HG02840 (cell line): ENCODE data around the gene TTLL10.

ENCODE experiments used
- ATAC-seq: cut with Tn5 transposase; IDR thresholded peaks from one replicate; pipeline ENCODE4 v1.9.1; 2021; ENCODE audit warnings: mild to moderate bottlenecking, moderate library complexity, moderate number of reproducible peaks; ENCODE audit not compliant: unreplicated experiment, low FRiP score

Gene TTLL10

DNA sequence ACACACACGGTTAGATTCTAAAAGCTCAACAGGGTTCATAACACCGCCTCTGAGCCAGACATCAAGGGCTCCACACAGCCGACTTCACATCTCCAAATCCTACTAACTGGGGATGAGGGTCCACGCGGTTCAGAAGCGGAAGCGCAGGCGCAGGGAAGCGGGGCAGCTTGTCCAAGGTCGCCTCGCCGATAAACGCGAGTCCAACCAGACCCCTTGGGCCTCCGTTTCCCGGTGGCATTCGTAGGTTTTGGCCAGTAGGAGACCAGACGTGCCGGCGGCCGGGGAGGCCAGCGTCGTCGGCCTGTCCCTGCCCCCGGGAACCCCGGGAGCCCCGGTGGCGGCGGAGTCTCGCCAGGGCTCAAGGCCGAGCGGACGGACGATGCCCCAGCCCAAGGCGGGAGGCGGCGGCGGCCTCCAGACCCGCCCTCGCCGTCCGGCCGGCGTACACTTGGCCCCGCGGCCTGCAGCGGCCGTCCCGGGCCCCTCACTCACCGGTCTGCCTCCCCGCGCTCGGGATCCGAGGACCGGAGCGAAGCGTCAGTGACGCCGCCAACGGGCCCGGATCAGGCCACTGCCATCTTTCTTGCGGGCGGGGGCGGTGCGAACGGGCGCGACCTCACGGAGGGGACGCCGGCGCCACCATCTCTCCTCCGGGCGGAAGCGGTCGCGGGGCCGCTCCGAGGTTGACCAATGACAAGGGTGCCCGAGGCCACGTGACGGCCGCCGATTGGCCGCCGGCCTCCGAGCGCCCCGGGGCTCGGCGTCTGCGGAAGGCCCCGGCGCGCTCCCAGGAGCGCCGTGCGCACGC is 57.9 kb downstream of the TTLL10 start, which contains the start of gene SDF4:
SDF4 (minus strand) TSS at position 602 of the 808 bp plus-strand sequence. CDS start 3,229 bp downstream, outside the sequence.
- peak; percentile 91 for ATAC-seq

GRCh38 chr1:1232208-1232795 is 58.6 kb downstream of the TTLL10 start, which contains the start of gene B3GALT6:
Gene B3GALT6 (plus strand): TSS chr1:1232237. CDS start chr1:1232279, 42 bp downstream.
- ATAC-seq = peak; percentile 1

- ATAC-seq = no peak
Measured at GRCh38 chr1:1232796-1233566, 59.3 kb downstream of the TTLL10 start.

- ATAC-seq = no peak
Measured at GRCh38 chr1:1233567-1233892, 59.9 kb downstream of the TTLL10 start.

- ATAC-seq = no peak
Measured at GRCh38 chr1:1234180-1234808, 60.6 kb downstream of the TTLL10 start.

GRCh38 chr1:1235016-1235744 is 61.5 kb downstream of the TTLL10 start:
- no peak for ATAC-seq

GRCh38 chr1:1236176-1236763 is 62.6 kb downstream of the TTLL10 start:
- ATAC-seq = no peak

DNA sequence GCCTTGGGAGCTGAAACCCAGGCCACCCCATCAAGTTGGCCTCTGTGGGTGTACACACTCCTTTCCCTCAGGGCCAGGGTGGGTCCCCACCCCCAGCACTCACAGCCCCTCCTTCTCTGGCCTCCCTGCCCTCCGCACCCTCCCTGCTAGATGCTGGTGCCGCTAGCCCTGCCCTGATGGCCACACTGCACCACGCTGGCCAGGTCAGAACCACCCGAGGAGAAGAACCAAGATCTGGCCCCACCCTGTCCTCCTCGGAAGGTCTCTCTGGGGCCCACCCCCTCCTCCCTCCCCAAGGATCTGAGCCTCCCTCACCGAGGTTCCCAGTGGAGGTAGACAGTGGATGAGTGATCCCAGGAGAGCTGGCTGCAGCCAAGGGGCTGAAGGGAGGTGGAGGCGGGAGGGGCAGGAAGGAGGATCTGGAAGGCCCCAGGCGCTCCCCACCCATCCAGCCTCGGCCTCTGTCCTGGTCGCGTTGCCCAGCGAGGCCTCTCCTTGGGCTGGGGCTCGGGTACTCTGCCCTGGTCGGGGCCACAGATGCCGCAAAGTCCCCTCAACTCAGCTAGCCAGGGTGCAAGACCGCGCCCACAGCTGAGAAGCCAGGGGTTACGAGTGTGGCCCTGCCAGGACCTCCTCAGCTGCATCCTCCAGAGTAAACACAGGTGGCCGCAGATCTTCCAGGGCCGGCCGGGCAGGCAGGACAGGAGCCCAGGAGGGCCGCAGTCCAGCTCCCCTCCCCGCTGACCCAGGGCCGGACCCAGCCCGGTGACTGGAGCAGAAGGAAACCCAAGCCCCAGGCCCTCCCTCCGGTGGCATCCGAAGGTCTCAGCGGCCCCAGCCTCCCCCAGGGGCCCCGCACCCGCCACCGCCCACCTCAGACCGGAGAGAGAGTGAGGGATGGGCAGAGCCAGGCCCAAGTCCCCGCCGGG is 63.5 kb downstream of the TTLL10 start:
- no peak for ATAC-seq

- no peak for ATAC-seq
Measured at GRCh38 chr1:1237874-1238701, 64.4 kb downstream of the TTLL10 start.

DNA sequence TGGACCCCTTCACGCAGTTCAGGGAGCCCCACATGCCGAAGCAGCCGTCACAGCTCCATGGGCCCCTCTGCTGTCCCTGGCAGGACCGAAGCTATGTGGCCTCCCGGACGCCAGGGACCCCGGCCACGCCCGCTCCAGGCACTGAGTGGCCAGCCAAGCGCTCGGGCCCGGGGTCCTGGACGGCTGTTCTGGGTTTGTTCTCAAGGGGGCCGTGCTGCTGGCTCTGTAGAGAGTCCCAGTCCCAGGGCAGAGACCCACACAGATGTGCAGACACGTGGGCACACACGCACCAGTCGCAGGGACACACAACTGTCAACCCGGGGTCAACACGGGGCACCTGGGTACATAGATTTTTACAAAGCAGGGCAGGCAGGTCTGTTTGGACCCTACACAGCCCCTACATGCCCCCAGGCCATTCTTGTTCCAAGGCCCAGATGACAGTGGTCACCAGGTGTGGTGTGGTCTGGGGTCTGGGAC is 65.1 kb downstream of the TTLL10 start:
- ATAC-seq = no peak

DNA sequence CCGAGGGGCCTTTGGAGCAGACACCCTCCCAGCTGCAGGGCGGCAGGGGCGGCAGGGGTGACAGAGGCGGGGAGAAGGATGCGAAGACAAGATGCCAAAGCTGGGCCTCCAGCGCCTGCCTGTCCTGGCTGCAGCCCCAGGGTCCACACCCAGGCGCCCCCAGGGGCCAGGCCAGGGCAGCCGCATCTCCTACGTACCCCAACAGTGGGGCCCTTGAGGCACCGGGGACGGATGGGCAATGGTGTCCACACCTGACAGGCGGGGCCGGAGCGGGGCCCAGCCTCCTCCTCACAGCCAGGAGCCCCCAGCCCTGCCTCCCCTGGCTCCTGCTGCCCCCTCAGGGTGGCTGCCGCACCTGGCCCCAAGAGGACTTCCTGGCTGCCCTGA is 65.5 kb downstream of the TTLL10 start:
- no peak for ATAC-seq

GRCh38 chr1:1239614-1240347 is 66.1 kb downstream of the TTLL10 start:
- ATAC-seq = no peak

DNA sequence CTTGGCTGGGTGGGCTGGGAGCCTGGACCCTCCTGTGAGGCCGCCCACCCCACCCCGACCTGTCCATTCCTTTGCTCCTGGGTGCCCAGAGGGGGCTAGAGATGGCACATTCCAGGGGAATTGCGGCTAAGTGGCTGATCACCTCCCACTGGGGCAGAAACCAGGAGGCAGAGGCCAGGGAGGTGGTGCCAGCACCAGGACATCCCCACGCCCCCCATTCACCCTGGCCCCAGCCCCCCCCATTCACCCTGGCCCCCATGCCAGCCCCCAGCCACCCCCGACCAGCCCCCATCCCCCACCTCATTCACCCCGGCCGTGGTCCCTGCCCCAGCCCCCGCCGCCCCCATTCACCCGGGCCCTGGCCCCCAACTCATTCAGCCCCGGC is 66.7 kb downstream of the TTLL10 start:
- ATAC-seq = no peak

GRCh38 chr1:1240822-1241587 is 67.3 kb downstream of the TTLL10 start:
- ATAC-seq = no peak

DNA sequence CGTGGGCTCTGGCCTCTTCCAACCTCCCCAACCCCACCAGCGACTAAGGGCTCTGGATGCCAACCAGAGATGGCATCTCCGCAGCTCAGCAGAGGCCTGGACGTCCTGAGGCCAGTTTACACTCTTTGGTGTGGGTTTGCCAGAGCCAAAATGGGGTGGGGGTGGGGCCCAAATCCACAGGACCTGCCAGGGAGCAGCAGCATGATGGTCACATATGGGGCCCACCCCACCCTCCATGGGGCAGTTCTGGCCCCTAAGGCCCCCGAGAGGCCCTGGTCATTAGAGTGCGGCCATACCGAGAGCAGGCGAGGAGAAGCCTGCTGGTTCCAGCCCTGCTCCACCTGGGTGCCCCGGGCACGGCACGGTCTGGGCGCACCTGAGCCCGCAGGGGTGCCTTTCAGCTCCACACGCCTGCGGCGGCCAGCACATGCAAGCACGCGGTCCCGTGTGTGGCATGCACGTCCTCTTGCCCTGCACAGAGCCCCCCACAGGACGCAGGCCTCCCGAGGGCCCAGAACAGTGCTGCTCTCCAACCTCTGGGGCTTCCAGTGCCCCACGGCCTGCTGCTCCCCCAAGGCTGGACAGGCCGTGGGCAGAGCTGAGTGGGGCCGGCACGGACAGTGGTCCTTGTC is 68.0 kb downstream of the TTLL10 start:
- no peak for ATAC-seq
